ENCODE measurements around the gene TAL1. TPM values are rescaled to one million over a fixed set of nuclear protein-coding genes. Genes with fewer than 3 reads are reported as not detected.

Gene TAL1
- total and polyA plus RNA-seq, 2 experiments from 2014 or later = not detected

GRCh38 chr1:47238935-47239592, 7.0 kb upstream of the TAL1 start:
- Histone ChIP-seq H3K4me3 (no peak overlapping the region), H3K4me2 (no peak overlapping the region), H3K27ac (ENCODE audit: low read depth) (no peak overlapping the region), H3K79me2 (replicated peaks; ENCODE audit: insufficient read depth) (no peaks in the 10 kb centered on the region), H4K20me1 (replicated peaks; ENCODE audit: insufficient read depth) (peaks cover 6% of the 10 kb centered on the region; the same call in 1 of the 2 replicates), H3K27me3 (ENCODE audit: insufficient read depth) (peaks cover 73% of the 10 kb centered on the region), H3K9me2 (ENCODE audit: insufficient read depth) (no peaks in the 10 kb centered on the region), H2AFZ (no peak overlapping the region), H3F3A (replicated peaks; ENCODE audit: low read depth) (0 out of 2 replicates have a peak, but pooled peaks cover 3% of the 10 kb centered on the region), H3K4me1 (ENCODE audit: insufficient read depth) (peaks cover 12% of the 10 kb centered on the region), H3K36me3 (ENCODE audit: insufficient read depth) (no peaks in the 10 kb centered on the region)
- Mint-ChIP-seq H3K4me1 (peaks cover 22% of the 10 kb centered on the region), H3K27ac (no peak overlapping the region), H3K36me3 (ENCODE audit: low read depth) (no peaks in the 10 kb centered on the region), H3K27me3 (ENCODE audit: insufficient read depth, low read depth, poor library complexity) (peaks cover 31% of the 10 kb centered on the region), H3K4me3 (no peak overlapping the region), H3K9me3 (no peaks in the 10 kb centered on the region)
- no peak for ATAC-seq
- DNase-seq (ENCODE audit: low spot score) = no peak
- TF ChIP-seq ZNF462 (CRISPR knock-in tag; IDR thresholded peaks at IDR 0.05) (no peak), EZH2phosphoT487 (IDR thresholded peaks at IDR 0.05; ENCODE audit: unreplicated experiment) (no peak), EZH2 (IDR thresholded peaks at IDR 0.05; ENCODE audit: low read depth, unreplicated experiment) (no peak), ETS1 (IDR thresholded peaks at IDR 0.05) (no peak), STAT1 (IDR thresholded peaks at IDR 0.05; ENCODE audit: unreplicated experiment) (no peak), CREB1 (CRISPR knock-in tag; IDR thresholded peaks at IDR 0.05; ENCODE audit: low read depth) (no peak), ZNF331 (CRISPR knock-in tag; IDR thresholded peaks at IDR 0.05; ENCODE audit: low read depth) (no peak), NANOG (IDR thresholded peaks at IDR 0.05; ENCODE audit: borderline replicate concordance) (no peak), ZNF114 (CRISPR knock-in tag; IDR thresholded peaks at IDR 0.05) (no peak), REST (IDR thresholded peaks at IDR 0.05; ENCODE audit: unreplicated experiment) (no peak), JUNB (IDR thresholded peaks at IDR 0.05; ENCODE audit: unreplicated experiment) (no peak), CTCF (conservative IDR thresholded peaks at IDR 0.05; ENCODE audit: low read depth in 2 of 2) (no peak), POLR2AphosphoS5 (IDR thresholded peaks at IDR 0.05; ENCODE audit: low read depth) (no peak)
